Stimulated activated naive B cell treated with anti-CD40 and anti-IgM and Interleukin-4, amounts not matched to agents 10 μg/mL and 1 μg/mL and 100 μg/mL, for 72 hours (primary cell): ENCODE data around the gene TRAF1.

Experiments used
- ATAC-seq, 2 donors: fragments of 150-1000 bp; cut with Tn5 transposase; replicated peaks; 2 replicates each; pipeline ENCODE4 v1.10.0; 2021; ENCODE audit warnings: moderate library complexity in 1 of 2
- DNase-seq: peaks from one replicate; pipeline ENCODE4 v3.0.0; 2021
- H3K27ac Mint-ChIP-seq: one replicate; pipeline ENCODE4 v1.8.0; 2022; ENCODE audit warnings: mild to moderate bottlenecking, mixed read lengths
- H3K27me3 Mint-ChIP-seq, 2 donors: one replicate each; pipeline ENCODE4 v1.8.0; 2022; ENCODE audit warnings: mixed read lengths in 2 of 2
- H3K36me3 Mint-ChIP-seq, 2 donors: one replicate each; pipeline ENCODE4 v1.8.0; 2022; ENCODE audit warnings: mixed read lengths in 2 of 2, mild to moderate bottlenecking in 1 of 2
- H3K4me1 Mint-ChIP-seq, 2 donors: one replicate each; pipeline ENCODE4 v1.8.0; 2022; ENCODE audit warnings: mixed read lengths in 2 of 2, mild to moderate bottlenecking in 1 of 2
- H3K4me3 Mint-ChIP-seq, 2 donors: one replicate each; pipeline ENCODE4 v1.8.0; 2022; ENCODE audit warnings: mild to moderate bottlenecking in 2 of 2, mixed read lengths in 2 of 2, moderate library complexity in 1 of 2
- H3K9me3 Mint-ChIP-seq, 2 donors: one replicate each; pipeline ENCODE4 v1.8.0; 2022; ENCODE audit warnings: mixed read lengths in 2 of 2, mild to moderate bottlenecking in 1 of 2

Gene TRAF1

DNA sequence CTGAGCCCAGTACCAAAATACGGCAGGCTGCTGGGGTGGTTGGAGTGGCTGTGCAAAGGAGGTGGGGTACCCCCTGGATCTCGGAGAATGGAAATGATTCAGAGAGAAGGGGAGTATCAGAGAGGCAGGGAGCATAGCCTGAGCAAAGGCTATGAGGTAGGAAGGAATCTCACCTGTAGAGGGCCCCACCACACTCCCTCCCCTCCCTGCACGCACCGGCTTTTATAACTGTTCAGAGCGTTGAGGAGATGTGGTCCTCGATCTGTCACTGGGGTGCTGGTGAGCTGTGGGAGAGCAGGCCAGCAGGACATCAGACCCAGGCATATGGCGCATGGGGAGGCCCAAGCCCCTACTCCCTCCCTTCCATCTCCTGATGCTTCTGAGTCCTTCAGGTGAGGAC lies 62.8 kb downstream of the TRAF1 start:
- no peaks in the 10 kb centered on the region for H3K9me3 Mint-ChIP-seq
- H3K27me3 Mint-ChIP-seq = no peaks in the 10 kb centered on the region
- ATAC-seq (no peak), DNase-seq (no peak)
- H3K36me3 Mint-ChIP-seq = peaks cover 58 to 79% of the 10 kb centered on the region in 2 donors
- no peak overlapping the region for H3K27ac Mint-ChIP-seq
- H3K4me1 Mint-ChIP-seq = peaks cover 5 to 13% of the 10 kb centered on the region in 2 donors
- no peak overlapping the region for H3K4me3 Mint-ChIP-seq

DNA sequence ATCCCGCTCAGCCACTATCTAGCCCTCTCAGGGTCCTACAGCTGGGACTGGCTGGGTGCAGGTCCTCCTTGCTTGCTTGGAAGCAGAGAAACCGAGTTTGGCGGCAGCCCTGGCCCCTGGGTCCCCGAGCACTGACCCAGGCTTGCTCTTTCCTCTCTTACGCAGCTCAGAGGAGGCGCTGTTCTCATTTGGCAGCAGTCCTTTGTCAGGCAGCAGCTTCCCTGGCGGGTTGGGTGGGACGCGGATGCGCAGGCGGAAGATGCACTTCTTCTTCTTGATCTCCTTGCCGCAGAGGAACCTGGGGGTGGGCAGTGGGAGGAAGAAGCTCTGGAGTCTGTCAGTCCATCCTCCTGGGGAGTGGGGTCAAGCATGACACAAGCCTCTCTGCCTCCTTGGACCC lies 64.1 kb downstream of the TRAF1 start:
- Mint-ChIP-seq H3K4me1 (peaks cover 0 to 5% of the 10 kb centered on the region in 2 donors), H3K36me3 (peaks cover 60 to 86% of the 10 kb centered on the region in 2 donors), H3K4me3 (no peak overlapping the region), H3K27me3 (no peaks in the 10 kb centered on the region), H3K27ac (no peak overlapping the region), H3K9me3 (no peaks in the 10 kb centered on the region)
- DNase-seq = no peak
- ATAC-seq = no peak

DNA sequence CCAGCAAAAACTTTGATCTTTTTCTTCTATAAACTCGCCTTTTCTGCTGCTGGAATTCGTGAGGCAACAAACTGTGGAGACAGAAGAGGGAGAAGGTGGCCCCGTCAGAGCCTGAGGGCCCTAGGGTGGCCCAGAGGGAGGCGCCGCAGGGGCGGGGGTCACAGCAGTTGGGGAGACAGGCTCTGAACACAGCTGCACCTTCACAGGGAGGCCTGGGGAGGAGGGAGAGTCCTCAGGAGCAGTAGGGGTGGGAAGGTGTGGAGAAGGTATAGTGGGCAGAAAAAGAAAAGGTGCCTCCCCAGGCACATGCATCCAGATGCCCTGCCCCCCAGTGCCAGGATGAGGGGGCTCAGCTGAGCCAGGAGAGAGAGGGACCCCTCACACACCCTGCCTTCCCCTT lies 64.7 kb downstream of the TRAF1 start:
- Mint-ChIP-seq H3K27me3 (no peaks in the 10 kb centered on the region), H3K27ac (peak overlapping the region; percentile 47), H3K4me3 (no peak overlapping the region), H3K4me1 (peaks cover 0 to 5% of the 10 kb centered on the region in 2 donors), H3K36me3 (peaks cover 61 to 88% of the 10 kb centered on the region in 2 donors), H3K9me3 (no peaks in the 10 kb centered on the region)
- DNase-seq (no peak), ATAC-seq (no peak)

DNA sequence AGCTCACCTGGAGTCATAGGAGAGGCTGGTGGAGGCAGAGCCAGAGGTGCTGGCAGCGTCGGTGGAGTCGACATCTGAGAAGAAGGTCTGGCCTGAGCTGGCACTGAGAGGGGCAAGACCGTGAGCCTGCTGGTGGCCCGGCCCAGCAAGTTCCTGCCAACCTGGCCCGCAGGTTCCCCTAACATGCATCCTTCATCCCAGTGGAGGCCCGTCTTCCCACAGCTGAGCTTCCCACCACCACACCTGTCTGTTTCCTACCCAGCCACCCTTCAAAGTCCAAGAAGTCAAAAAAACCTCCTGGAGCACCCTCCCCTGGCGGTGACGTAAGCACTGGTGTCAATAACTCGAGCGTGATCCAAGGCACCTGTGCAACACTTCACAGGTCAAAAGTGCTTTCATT lies 66.5 kb downstream of the TRAF1 start:
- H3K9me3 Mint-ChIP-seq = no peaks in the 10 kb centered on the region
- no peak overlapping the region for H3K4me3 Mint-ChIP-seq
- ATAC-seq (no peak), DNase-seq (no peak)
- no peaks in the 10 kb centered on the region for H3K27me3 Mint-ChIP-seq
- no peak overlapping the region for H3K27ac Mint-ChIP-seq
- H3K4me1 Mint-ChIP-seq = peaks cover 0 to 5% of the 10 kb centered on the region in 2 donors
- H3K36me3 Mint-ChIP-seq = peaks cover 58 to 86% of the 10 kb centered on the region in 2 donors

DNA sequence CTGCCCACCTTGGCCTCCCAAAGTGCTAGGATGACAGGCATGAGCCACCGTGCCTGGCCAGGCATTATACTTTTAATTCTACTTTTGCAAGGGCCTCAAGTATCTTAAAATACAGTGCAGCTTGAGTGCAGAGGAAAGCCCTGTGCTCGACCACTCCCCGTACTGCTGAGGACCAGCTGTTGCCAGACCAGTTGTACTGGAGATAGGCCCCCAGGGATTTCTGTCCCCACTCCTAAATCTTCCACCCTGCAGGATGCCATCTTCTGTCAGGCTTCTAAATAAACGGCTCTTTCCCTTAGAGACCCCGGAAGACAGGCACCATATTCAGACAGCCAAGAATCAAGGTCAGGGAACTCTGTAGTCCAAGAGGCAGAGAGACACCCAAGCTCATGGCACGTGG lies 67.2 kb downstream of the TRAF1 start:
- peaks cover 0 to 5% of the 10 kb centered on the region in 2 donors for H3K4me1 Mint-ChIP-seq
- no peaks in the 10 kb centered on the region for H3K27me3 Mint-ChIP-seq
- ATAC-seq = no peak
- H3K4me3 Mint-ChIP-seq = no peak overlapping the region
- no peaks in the 10 kb centered on the region for H3K9me3 Mint-ChIP-seq
- peaks cover 56 to 84% of the 10 kb centered on the region in 2 donors for H3K36me3 Mint-ChIP-seq
- H3K27ac Mint-ChIP-seq = no peak overlapping the region
- no peak for DNase-seq

DNA sequence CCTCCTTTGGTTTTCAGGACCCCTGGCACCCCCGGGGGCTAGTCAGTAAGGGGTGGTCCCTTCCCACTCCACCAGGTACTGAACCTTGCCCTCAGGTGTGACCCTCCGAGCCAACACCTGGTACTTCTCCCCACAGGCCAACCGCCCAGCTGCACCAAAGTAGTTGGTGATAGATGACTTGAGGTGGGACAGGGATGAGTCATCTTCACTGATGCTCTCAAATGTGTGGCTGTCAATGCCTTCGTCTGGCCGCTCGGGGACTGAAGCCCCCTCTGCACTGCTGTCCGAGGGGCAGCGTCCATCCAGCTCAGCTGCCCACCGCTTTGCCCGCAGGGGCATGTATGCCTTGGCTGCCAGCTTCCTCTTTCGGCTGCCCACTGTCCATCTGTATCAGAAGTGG lies 68.7 kb downstream of the TRAF1 start:
- H3K36me3 Mint-ChIP-seq = peaks cover 41 to 70% of the 10 kb centered on the region in 2 donors

DNA sequence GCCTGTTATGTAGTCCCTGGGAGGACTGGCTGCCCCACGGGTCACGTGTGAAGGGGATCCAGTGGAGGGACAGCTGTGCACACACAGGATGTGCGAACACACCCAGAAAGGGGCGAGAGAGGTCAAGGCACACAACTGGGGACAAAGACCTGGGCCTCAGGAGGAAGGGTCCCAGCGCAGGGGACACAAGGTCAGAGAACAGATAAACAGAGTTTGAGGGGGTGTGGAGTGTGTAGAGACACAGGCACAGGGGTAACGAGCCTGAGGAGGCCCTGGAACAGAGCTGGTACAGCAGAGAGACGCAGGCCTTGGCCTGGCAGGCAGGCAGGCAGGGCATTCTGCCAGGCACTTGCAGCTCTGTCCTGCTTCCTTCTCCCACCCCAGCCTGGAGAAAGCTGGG lies 69.1 kb downstream of the TRAF1 start:
- H3K27me3 Mint-ChIP-seq = no peaks in the 10 kb centered on the region
- DNase-seq (no peak), ATAC-seq (no peak)
- H3K9me3 Mint-ChIP-seq = no peaks in the 10 kb centered on the region
- H3K4me3 Mint-ChIP-seq = peak overlapping the region in 1 of 2 donors; percentile 32
- H3K27ac Mint-ChIP-seq = no peak overlapping the region
- H3K36me3 Mint-ChIP-seq = peaks cover 40 to 69% of the 10 kb centered on the region in 2 donors
- H3K4me1 Mint-ChIP-seq = peaks cover 0 to 5% of the 10 kb centered on the region in 2 donors

More for the DNA sequence above, 68.7 kb downstream of the TRAF1 start:
- H3K27ac Mint-ChIP-seq = no peak overlapping the region
- DNase-seq (no peak), ATAC-seq (no peak)
- H3K4me1 Mint-ChIP-seq = peaks cover 0 to 5% of the 10 kb centered on the region in 2 donors
- no peaks in the 10 kb centered on the region for H3K27me3 Mint-ChIP-seq
- H3K4me3 Mint-ChIP-seq = peak overlapping the region in 1 of 2 donors; percentile 32
- no peaks in the 10 kb centered on the region for H3K9me3 Mint-ChIP-seq

DNA sequence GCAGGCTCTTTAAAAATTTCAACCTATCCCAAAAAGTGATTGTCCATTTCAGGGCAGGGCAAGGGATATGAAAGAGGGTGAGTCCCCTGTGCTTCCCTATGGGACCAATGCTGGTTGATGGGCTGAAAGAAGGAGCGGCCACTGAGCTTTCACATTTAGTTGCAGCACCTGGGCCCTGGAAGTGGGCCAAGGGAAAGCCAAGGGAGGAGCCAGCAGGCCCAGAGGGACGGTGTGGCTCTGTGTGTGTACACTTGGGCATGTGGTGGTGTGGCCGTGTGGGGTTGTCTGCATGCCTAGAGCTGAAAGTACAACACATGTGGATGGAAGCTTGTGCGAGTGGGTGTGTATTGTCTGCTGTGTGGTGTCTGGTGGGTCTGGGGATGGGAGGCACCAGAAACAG lies 69.9 kb downstream of the TRAF1 start:
- H3K27me3 Mint-ChIP-seq = no peaks in the 10 kb centered on the region
- no peaks in the 10 kb centered on the region for H3K9me3 Mint-ChIP-seq
- peaks cover 0 to 8% of the 10 kb centered on the region in 2 donors for H3K4me1 Mint-ChIP-seq
- no peak overlapping the region for H3K27ac Mint-ChIP-seq
- H3K4me3 Mint-ChIP-seq = peak overlapping the region in 1 of 2 donors; percentile 16
- peaks cover 33 to 62% of the 10 kb centered on the region in 2 donors for H3K36me3 Mint-ChIP-seq
- no peak for ATAC-seq
- DNase-seq = no peak

DNA sequence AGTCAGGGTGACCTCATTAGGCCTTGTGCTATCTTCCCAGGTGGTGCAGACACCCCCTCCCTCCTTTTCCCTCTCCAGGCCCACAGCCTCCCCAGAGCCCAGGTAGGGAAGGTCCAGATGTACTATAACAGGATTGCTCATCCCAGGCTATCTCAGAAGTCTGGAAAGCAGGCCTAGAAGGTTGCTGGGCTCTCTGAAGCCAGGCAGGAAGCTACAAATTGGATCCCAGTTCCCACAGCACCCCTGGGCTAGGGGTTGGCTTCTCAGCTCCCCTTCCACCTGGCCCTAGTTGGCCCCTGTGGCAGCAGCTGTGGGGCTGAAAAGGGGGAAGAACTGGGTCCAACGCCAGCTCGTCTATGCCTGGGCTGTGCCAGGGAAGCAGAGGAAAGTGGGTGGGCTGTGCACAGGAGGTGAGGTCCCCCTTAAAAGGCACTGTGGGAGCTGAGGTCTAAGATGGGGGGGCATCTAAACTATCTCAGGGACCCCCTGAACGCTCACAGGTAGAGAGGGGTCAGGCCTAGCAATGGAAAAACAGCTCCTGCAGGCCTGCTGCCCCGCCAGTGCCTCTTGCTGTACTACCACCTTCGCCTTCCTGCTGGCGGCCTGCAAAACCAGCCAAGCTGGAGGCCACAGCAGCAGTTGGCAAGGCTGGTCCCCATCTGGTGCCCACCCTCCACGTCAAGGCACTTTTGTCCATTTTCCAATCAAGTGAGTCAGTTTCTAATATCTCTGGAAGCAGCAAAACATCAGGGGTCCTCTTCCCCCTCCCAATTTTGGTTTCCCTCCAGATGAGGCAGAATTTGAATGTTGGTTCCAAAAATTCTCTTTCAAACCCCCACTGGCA lies 70.5 kb downstream of the TRAF1 start:
- Mint-ChIP-seq H3K27ac (no peak overlapping the region), H3K9me3 (no peaks in the 10 kb centered on the region), H3K36me3 (peaks cover 34 to 59% of the 10 kb centered on the region in 2 donors), H3K4me3 (no peak overlapping the region), H3K4me1 (peaks cover 0 to 15% of the 10 kb centered on the region in 2 donors), H3K27me3 (no peaks in the 10 kb centered on the region)
- ATAC-seq = no peak
- no peak for DNase-seq

DNA sequence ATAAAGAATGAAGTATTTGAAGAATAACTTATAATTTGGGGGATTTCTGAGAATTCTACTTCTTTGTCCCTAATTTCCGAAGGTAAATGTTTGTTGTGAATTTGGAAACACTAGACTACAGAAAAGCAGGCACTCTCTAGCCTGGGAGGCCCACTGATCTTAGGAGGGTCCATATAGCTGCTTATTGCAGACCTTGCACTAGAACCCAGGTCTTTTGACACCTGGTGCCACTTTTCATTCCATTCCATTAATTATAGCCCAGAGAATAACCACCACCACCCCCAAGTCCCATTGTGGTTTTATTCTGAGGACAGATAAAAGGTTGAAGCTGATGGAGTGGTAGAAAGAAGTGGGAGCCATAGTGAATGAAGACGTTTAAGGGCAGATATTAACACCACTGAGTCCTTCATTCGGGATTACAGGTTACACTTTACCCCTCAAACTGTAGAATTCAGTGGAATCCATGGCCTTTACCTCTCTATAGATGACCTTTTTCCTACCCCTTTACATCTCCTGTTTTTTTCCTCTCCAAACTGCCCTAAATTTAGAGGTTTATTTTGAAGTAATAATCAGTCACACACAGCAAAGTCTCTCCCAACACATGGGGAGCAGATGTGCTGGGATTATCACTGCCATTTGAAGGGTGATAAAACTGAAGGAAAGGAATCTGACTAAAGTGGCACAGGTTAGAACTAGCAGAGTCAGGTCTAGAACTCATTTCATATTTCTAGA lies 71.8 kb downstream of the TRAF1 start:
- Mint-ChIP-seq H3K36me3 (peaks cover 34 to 46% of the 10 kb centered on the region in 2 donors), H3K4me3 (no peak overlapping the region)

DNA sequence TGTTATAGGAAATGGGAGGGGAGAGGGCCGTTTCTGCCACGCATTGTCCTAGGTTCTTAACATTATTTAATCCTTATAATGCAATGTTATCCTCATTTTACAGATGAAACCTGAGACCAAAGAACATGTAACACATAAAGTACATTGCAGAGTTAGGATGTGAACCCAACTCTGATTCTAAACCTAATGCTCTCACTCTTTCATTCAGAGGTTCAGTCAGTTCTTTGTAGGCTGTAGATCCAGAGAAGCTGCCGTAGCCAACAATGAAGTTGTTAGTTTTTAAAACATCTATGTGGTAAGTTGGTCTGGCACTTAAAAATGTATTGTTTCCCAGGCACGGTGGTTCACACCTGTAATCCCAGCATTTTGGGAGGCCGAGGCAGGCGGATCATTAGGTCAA lies 73.4 kb downstream of the TRAF1 start:
- H3K27ac Mint-ChIP-seq = peak overlapping the region; percentile 5
- no peak for DNase-seq
- ATAC-seq = no peak
- H3K27me3 Mint-ChIP-seq = no peaks in the 10 kb centered on the region
- H3K36me3 Mint-ChIP-seq = peaks cover 32 to 35% of the 10 kb centered on the region in 2 donors
- H3K4me3 Mint-ChIP-seq = no peak overlapping the region
- H3K4me1 Mint-ChIP-seq = peaks cover 0 to 16% of the 10 kb centered on the region in 2 donors
- H3K9me3 Mint-ChIP-seq = no peaks in the 10 kb centered on the region

More for the DNA sequence above, 71.8 kb downstream of the TRAF1 start:
- DNase-seq = no peak
- no peaks in the 10 kb centered on the region for H3K27me3 Mint-ChIP-seq
- peaks cover 0 to 12% of the 10 kb centered on the region in 2 donors for H3K4me1 Mint-ChIP-seq
- H3K27ac Mint-ChIP-seq = no peak overlapping the region
- no peaks in the 10 kb centered on the region for H3K9me3 Mint-ChIP-seq
- ATAC-seq = no peak
